ENCODE measurements around the gene LHX5.

GRCh38 chr12:113486722-113487121 lies 15.1 kb upstream of the LHX5 start:
- TF ChIP-seq POLR2AphosphoS5 (IDR thresholded peaks at IDR 0.05; ENCODE audit: low read depth, low read length) (no peak), POLR2A (IDR thresholded peaks at IDR 0.05; ENCODE audit: low read depth, low read length) (no peak), TAF1 (IDR thresholded peaks at IDR 0.05; ENCODE audit: borderline replicate concordance, low read depth, low read length) (no peak)
